ENCODE measurements around the gene COPB2. TPM values are rescaled to one million over a fixed set of nuclear protein-coding genes. Genes with fewer than 3 reads are reported as not detected.
A peak's percentile ranks its signal among the peaks of the same experiment; 100 is the strongest.

COPB2 gene
- total and polyA plus RNA-seq, 2 donors (not counting 1 experiment from before 2014, with no cell fraction given), result 15.9 to 75.4 TPM

DNA sequence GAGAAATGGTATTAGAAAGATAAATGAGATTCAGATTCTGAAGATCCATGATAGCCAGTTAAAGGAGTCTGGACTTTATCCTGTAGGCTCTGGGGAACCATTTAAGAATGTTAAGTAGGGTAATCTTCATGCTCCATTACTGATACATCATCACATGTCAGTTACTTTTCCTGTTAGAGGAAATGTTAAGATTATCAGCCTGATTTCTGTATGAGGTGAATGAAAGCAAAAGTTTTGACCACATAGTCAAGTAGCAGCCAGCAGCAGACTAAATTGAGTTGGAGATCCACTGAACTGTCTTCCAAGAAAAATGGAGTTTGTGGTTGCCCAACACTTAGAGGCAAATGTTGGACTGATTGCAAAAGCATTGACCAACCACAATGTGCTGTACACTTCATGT is 4.7 kb upstream of the COPB2 start:
- no peak for TF ChIP-seq EZH2 (IDR thresholded peaks at IDR 0.05; ENCODE audit: borderline replicate concordance, insufficient read depth, low read depth, low read length, poor library complexity, severe bottlenecking)
- TF ChIP-seq, protein P1, sequence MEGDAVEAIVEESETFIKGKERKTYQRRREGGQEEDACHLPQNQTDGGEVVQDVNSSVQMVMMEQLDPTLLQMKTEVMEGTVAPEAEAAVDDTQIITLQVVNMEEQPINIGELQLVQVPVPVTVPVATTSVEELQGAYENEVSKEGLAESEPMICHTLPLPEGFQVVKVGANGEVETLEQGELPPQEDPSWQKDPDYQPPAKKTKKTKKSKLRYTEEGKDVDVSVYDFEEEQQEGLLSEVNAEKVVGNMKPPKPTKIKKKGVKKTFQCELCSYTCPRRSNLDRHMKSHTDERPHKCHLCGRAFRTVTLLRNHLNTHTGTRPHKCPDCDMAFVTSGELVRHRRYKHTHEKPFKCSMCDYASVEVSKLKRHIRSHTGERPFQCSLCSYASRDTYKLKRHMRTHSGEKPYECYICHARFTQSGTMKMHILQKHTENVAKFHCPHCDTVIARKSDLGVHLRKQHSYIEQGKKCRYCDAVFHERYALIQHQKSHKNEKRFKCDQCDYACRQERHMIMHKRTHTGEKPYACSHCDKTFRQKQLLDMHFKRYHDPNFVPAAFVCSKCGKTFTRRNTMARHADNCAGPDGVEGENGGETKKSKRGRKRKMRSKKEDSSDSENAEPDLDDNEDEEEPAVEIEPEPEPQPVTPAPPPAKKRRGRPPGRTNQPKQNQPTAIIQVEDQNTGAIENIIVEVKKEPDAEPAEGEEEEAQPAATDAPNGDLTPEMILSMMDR (IDR thresholded peaks at IDR 0.05), result no peak
- Histone ChIP-seq H3K36me3 (replicated peaks in 1 of 2; ENCODE audit: control extremely low read depth in 1 of 2, control insufficient read depth in 1 of 2, extremely low read depth in 1 of 2, insufficient read depth in 2 of 2, low read length in 1 of 2) (no peaks in the 10 kb centered on the region), H3K27ac (ENCODE audit: low read length in 2 of 2) (no peak overlapping the region), H3K4me2 (replicated peaks; ENCODE audit: low read depth, low read length, poor library complexity, severe bottlenecking) (no peak overlapping the region), H2AFZ (ENCODE audit: insufficient read depth, low read depth, low read length, poor library complexity, severe bottlenecking) (no peak overlapping the region), H3K79me2 (ENCODE audit: control insufficient read depth, insufficient read depth, low read length) (peaks cover 25% of the 10 kb centered on the region), H3K9ac (ENCODE audit: low read length) (no peak overlapping the region), H3K27me3 (replicated peaks in 1 of 4; ENCODE audit: control extremely low read depth in 1 of 4, control insufficient read depth in 3 of 4, insufficient read depth in 4 of 4, low read length in 3 of 4) (no peaks in the 10 kb centered on the region), H3K4me1 (ENCODE audit: control insufficient read depth in 2 of 2, insufficient read depth in 2 of 2, low read length in 2 of 2) (peaks cover 3 to 7% of the 10 kb centered on the region in 2 donors), H3K4me3 (ENCODE audit: control extremely low read depth in 1 of 5, extremely low read depth in 1 of 5, insufficient read depth in 1 of 5, low read depth in 2 of 5, low read length in 4 of 5) (no peak overlapping the region), H3K9me3 (ENCODE audit: control extremely low read depth in 1 of 3, control insufficient read depth in 2 of 3, insufficient read depth in 1 of 3, low read length in 2 of 3) (no peaks in the 10 kb centered on the region), H4K20me1 (ENCODE audit: control insufficient read depth, insufficient read depth, low read length, poor library complexity, severe bottlenecking) (no peaks in the 10 kb centered on the region)
- Mint-ChIP-seq H3K9me3 (ENCODE audit: insufficient read depth) (no peaks in the 10 kb centered on the region), H3K4me3 (no peak overlapping the region), H3K27ac (no peak overlapping the region), H3K27me3 (no peaks in the 10 kb centered on the region), H3K4me1 (peaks cover 16% of the 10 kb centered on the region)
- intact Hi-C loops (cut with micrococcal nuclease), result no loop called here
- ATAC-seq (ENCODE audit: low read depth) (no peak), DNase-seq (no peak)
- CTCF ChIA-PET, result no interaction called here
- POLR2A ChIA-PET, result no interaction called here

DNA sequence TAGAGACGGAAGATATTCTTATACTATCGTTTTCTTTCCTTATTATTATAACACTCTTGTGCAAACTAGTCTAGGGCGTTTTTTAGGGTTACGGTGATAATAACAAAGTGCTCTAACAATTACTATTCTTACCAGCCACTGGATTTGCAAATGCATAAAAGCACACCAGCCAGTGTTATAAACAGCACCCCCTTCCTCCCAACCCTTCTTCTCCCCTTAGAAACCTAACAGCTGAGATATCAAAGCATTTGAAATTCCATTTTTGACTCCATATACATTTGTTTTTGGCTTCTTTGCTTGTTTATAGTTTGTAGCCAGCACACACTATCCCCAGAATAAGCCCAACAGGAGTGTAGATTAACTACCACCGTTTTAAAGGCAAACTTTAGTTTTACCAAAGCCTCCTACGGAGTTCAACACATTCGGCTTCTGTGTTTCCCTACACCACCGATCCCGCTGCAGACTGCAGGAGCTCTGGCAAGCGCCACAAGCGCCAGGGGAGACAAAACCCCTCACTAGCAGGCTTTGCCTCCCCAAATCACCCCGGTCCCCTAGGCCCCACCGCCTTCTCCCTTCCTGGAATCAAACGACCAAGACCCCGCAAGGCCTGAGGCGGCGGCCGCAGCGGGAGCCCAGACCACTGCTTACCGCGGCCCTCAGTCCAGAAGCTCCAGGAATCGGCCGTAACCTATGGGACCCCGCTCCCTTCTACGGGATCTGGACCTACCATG is 461 bp downstream of the COPB2 start:
- H3K9me3 ChIP-seq (ENCODE audit: control extremely low read depth in 1 of 3, control insufficient read depth in 2 of 3, insufficient read depth in 1 of 3, low read length in 2 of 3), result no peaks in the 10 kb centered on the region
- peak overlapping the region; percentile 89 for H3K4me2 ChIP-seq (replicated peaks; ENCODE audit: low read depth, low read length, poor library complexity, severe bottlenecking)
- ATAC-seq (ENCODE audit: low read depth) (no peak), DNase-seq (no peak)
- POLR2A ChIA-PET, result interaction anchor here (0.9 to 1.2 kb wide), 2 partner anchors 44 to 45 kb away, joined by 3 to 5 read pairs; partner anchors contain the start of gene MRPS22
- intact Hi-C loops (cut with micrococcal nuclease), result loop anchor here (1.0 to 5.0 kb wide), 4 partner anchors 46 to 1552 kb away; partner anchors contain the start of genes DBR1, NMNAT3 and SLC25A36
- TF ChIP-seq, protein P1 (IDR thresholded peaks at IDR 0.05), result no peak
- no peak for TF ChIP-seq EZH2 (IDR thresholded peaks at IDR 0.05; ENCODE audit: borderline replicate concordance, insufficient read depth, low read depth, low read length, poor library complexity, severe bottlenecking)
- peak overlapping the region; percentile 95 for H3K27ac Mint-ChIP-seq
- H3K79me2 ChIP-seq (ENCODE audit: control insufficient read depth, insufficient read depth, low read length), result peaks cover 76% of the 10 kb centered on the region
- CTCF ChIA-PET, result no interaction called here
- H3K27me3 Mint-ChIP-seq, result no peaks in the 10 kb centered on the region
- no peaks in the 10 kb centered on the region for H3K27me3 ChIP-seq (replicated peaks in 1 of 4; ENCODE audit: control extremely low read depth in 1 of 4, control insufficient read depth in 3 of 4, insufficient read depth in 4 of 4, low read length in 3 of 4)
- no peaks in the 10 kb centered on the region for H3K9me3 Mint-ChIP-seq (ENCODE audit: insufficient read depth)
- H4K20me1 ChIP-seq (ENCODE audit: control insufficient read depth, insufficient read depth, low read length, poor library complexity, severe bottlenecking), result no peaks in the 10 kb centered on the region
- H3K27ac ChIP-seq (ENCODE audit: low read length in 2 of 2), result peak overlapping the region; percentile 86 to 94
- peaks cover 0 to 5% of the 10 kb centered on the region in 2 experiments for H3K36me3 ChIP-seq (replicated peaks in 1 of 2; ENCODE audit: control extremely low read depth in 1 of 2, control insufficient read depth in 1 of 2, extremely low read depth in 1 of 2, insufficient read depth in 2 of 2, low read length in 1 of 2)
- peak overlapping the region; percentile 73 to 96 (median 79) for H3K4me3 ChIP-seq (ENCODE audit: control extremely low read depth in 1 of 5, extremely low read depth in 1 of 5, insufficient read depth in 1 of 5, low read depth in 2 of 5, low read length in 4 of 5)
- H2AFZ ChIP-seq (ENCODE audit: insufficient read depth, low read depth, low read length, poor library complexity, severe bottlenecking), result peak overlapping the region; percentile 98
- WGBS (ENCODE audit: insufficient coverage), result 4% methylated on average over 20 of the region's 25 CpGs
- peaks cover 42% of the 10 kb centered on the region for H3K4me1 Mint-ChIP-seq
- H3K4me1 ChIP-seq (ENCODE audit: control insufficient read depth in 2 of 2, insufficient read depth in 2 of 2, low read length in 2 of 2), result peaks cover 16 to 21% of the 10 kb centered on the region in 2 donors
- peak overlapping the region; percentile 97 for H3K9ac ChIP-seq (ENCODE audit: low read length)
- H3K4me3 Mint-ChIP-seq, result peak overlapping the region; percentile 96

Measured in B cell (primary cell).